HCT116 (cell line): Measurements from ENCODE around the gene CNTNAP2. TPM values are rescaled to one million over a fixed set of nuclear protein-coding genes. Genes with fewer than 3 reads are reported as not detected.

Source experiments
- ATAC-seq: fragments of 200-7000 bp; cut with Tn5 transposase; 2 replicates; pipeline ENCODE4 v1.9.1; 2020; ENCODE audit warnings: mild to moderate bottlenecking, moderate library complexity
- BruUV-seq: library from RNA; stranded (reverse); fragments of 400-500 nt; replicated peaks from 2 replicates; lab custom pipeline; 2021; lab: Mats Ljungman, UMichigan
- CTCF ChIA-PET: fragments of 300-600 bp; sonication (Branson Sonifier 250); formaldehyde crosslinking; loops from one replicate; lab custom pipeline; 2021; ENCODE audit warnings: antibody characterized with exemption; lab: Charles Lee
- POLR2A ChIA-PET: fragments of 300-600, 350-600 bp; sonication (Branson Sonifier 250); formaldehyde crosslinking; loops from one replicate; lab custom pipeline; 2021; ENCODE audit warnings: antibody characterized with exemption; lab: Charles Lee
- RAD21 ChIA-PET, 2 experiments: fragments of 300-600 bp; sonication (Branson Sonifier 250); formaldehyde crosslinking; loops; one replicate each; lab custom pipeline; 2023; ENCODE audit warnings: low total read pairs in 2 of 2; ENCODE audit not compliant: uncharacterized antibody in 2 of 2, unreplicated experiment in 2 of 2, low non-redundant PET in 1 of 2; lab: Charles Lee
- DNase-seq: peaks from one replicate; pipeline ENCODE4 v3.0.0-alpha.2; 2010; ENCODE audit warnings: low read depth, low spot score
- H2AFZ ChIP-seq: fragments of 200-600 bp; shearing (Covaris generic), sonication (generic); 2 replicates; pipeline ENCODE4 v1.6.1; 2017; ENCODE audit warnings: low read depth, mixed run types, mixed read lengths, antibody characterized with exemption, low read length; ENCODE audit not compliant: poor library complexity, severe bottlenecking
- H3K27ac ChIP-seq: 2 replicates; pipeline ENCODE4 v1.5.1; 2012; ENCODE audit warnings: low read depth, low read length
- H3K27me3 ChIP-seq: fragments of 200-600 bp; sonication (generic); 2 replicates; pipeline ENCODE4 v1.6.1; 2016; ENCODE audit warnings: mixed run types, low read length, mixed read lengths; ENCODE audit not compliant: insufficient read depth
- H3K36me3 ChIP-seq, 2 experiments: fragments of 200-500 bp in 1 of 2; fragments of 200-600 bp in 1 of 2; sonication (Bioruptor generic) in 1 of 2; sonication (generic) in 1 of 2; 2 replicates each; pipeline versions ENCODE4 v1.5.1 to v1.6.1; 2014 to 2016; ENCODE audit warnings: low read length in 2 of 2, inconsistent platforms in 1 of 2, mixed read lengths in 1 of 2, mixed run types in 1 of 2; ENCODE audit not compliant: insufficient read depth in 2 of 2, control insufficient read depth in 1 of 2
- H3K4me1 ChIP-seq, 2 experiments: fragments of 200-600 bp in 1 of 2; sonication (generic) in 1 of 2; 2 replicates each; pipeline versions ENCODE4 v1.5.1 to v1.6.1; 2012 to 2017; ENCODE audit warnings: low read length in 2 of 2, inconsistent platforms in 1 of 2, mild to moderate bottlenecking in 1 of 2, mixed read lengths in 1 of 2, mixed run types in 1 of 2, moderate library complexity in 1 of 2; ENCODE audit not compliant: insufficient read depth in 2 of 2, control insufficient read depth in 1 of 2
- H3K4me2 ChIP-seq: fragments of 200-600 bp; sonication (generic); 2 replicates; pipeline ENCODE4 v1.6.1; 2017; ENCODE audit warnings: mixed run types, low read length, mixed read lengths
- H3K4me3 ChIP-seq, 2 experiments: fragments of 200-600 bp in 1 of 2; sonication (generic) in 1 of 2; replicated peaks in 1 of 2; 2 replicates each; pipeline ENCODE4 v1.5.1; 2011 to 2016; ENCODE audit warnings: low read length in 2 of 2, control low read depth in 1 of 2, low read depth in 1 of 2, mild to moderate bottlenecking in 1 of 2, mixed read lengths in 1 of 2, mixed run types in 1 of 2
- H3K79me2 ChIP-seq: fragments of 200-600 bp; sonication (generic); 2 replicates; pipeline ENCODE4 v1.6.1; 2017; ENCODE audit warnings: mild to moderate bottlenecking, mixed run types, low read length, moderate library complexity, mixed read lengths; ENCODE audit not compliant: insufficient read depth
- H3K9ac ChIP-seq: fragments of 200-600 bp; sonication (generic); 2 replicates; pipeline ENCODE4 v1.6.1; 2016; ENCODE audit warnings: low read length, mixed read lengths
- H3K9me2 ChIP-seq: fragments of 200-600 bp; sonication (generic), shearing (Covaris generic); 2 replicates; pipeline ENCODE4 v1.6.1; 2017; ENCODE audit warnings: mixed run types, mild to moderate bottlenecking, moderate library complexity; ENCODE audit not compliant: insufficient read depth
- H3K9me3 ChIP-seq, 2 experiments: fragments of 200-500 bp in 1 of 2; fragments of 200-600 bp in 1 of 2; sonication (Bioruptor generic) in 1 of 2; sonication (generic) in 1 of 2; 2 replicates each; pipeline ENCODE4 v1.6.1; 2014 to 2017; ENCODE audit warnings: low read length in 2 of 2, mixed read lengths in 2 of 2, inconsistent platforms in 1 of 2, low read depth in 1 of 2, mild to moderate bottlenecking in 1 of 2, mixed run types in 1 of 2, moderate library complexity in 1 of 2; ENCODE audit not compliant: control insufficient read depth in 1 of 2, insufficient read depth in 1 of 2
- H4K20me1 ChIP-seq: fragments of 200-600 bp; sonication (generic), shearing (Covaris generic); 2 replicates; pipeline ENCODE4 v1.6.1; 2017; ENCODE audit warnings: mixed run types, mild to moderate bottlenecking, moderate library complexity; ENCODE audit not compliant: insufficient read depth
- CEBPB ChIP-seq: IDR thresholded peaks from 2 replicates; pipeline ENCODE4 v1.6.1; 2012; ENCODE audit warnings: low read depth
- EGR1 ChIP-seq: IDR thresholded peaks from 2 replicates; pipeline ENCODE4 v1.6.1; 2012; ENCODE audit warnings: low read depth
- ELF1 ChIP-seq: IDR thresholded peaks from 2 replicates; pipeline ENCODE4 v1.6.1; 2012; ENCODE audit warnings: low read depth, borderline replicate concordance
- EZH2phosphoT487 ChIP-seq: fragments of 200-600 bp; IDR thresholded peaks from 2 replicates; pipeline ENCODE4 v1.6.1; 2018; ENCODE audit warnings: antibody characterized with exemption, borderline replicate concordance
- FOSL1 ChIP-seq: IDR thresholded peaks from 2 replicates; pipeline ENCODE4 v1.6.1; 2012; ENCODE audit warnings: low read depth
- JUND ChIP-seq: IDR thresholded peaks from 2 replicates; pipeline ENCODE4 v1.6.1; 2012
- MAX ChIP-seq: IDR thresholded peaks from 2 replicates; pipeline ENCODE4 v1.6.1; 2012
- POLR2A ChIP-seq: IDR thresholded peaks from 2 replicates; pipeline ENCODE4 v1.7.0; 2011; ENCODE audit warnings: borderline replicate concordance; ENCODE audit not compliant: insufficient read depth, insufficient read length; ENCODE audit errors: extremely low read depth
- RAD21 ChIP-seq: IDR thresholded peaks from 2 replicates; pipeline ENCODE4 v1.6.1; 2012; ENCODE audit warnings: low read depth, mild to moderate bottlenecking
- SIN3A ChIP-seq: IDR thresholded peaks from 2 replicates; pipeline ENCODE4 v1.6.1; 2012; ENCODE audit warnings: low read depth
- SP1 ChIP-seq: IDR thresholded peaks from 2 replicates; pipeline ENCODE4 v1.6.1; 2012; ENCODE audit warnings: low read depth
- SRF ChIP-seq: IDR thresholded peaks from 2 replicates; pipeline ENCODE4 v1.6.1; 2012; ENCODE audit warnings: low read depth
- TCF7L2 ChIP-seq: IDR thresholded peaks from 2 replicates; pipeline ENCODE4 v1.7.0; 2011; ENCODE audit warnings: borderline replicate concordance, inconsistent platforms; ENCODE audit not compliant: insufficient read depth, insufficient read length; ENCODE audit errors: extremely low read depth
- YY1 ChIP-seq: IDR thresholded peaks from 2 replicates; pipeline ENCODE4 v1.6.1; 2011; ENCODE audit warnings: low read length, low read depth, moderate library complexity, mild to moderate bottlenecking; ENCODE audit not compliant: insufficient replicate concordance; ENCODE audit errors: extremely low read depth
- ZFX ChIP-seq: fragments of 450-650 bp; IDR thresholded peaks from 2 replicates; pipeline ENCODE4 v1.6.1; 2017
- ZNF274 ChIP-seq: fragments of 200-500 bp; sonication (Bioruptor generic); IDR thresholded peaks from 2 replicates; pipeline ENCODE4 v1.6.1; 2014; ENCODE audit warnings: mild to moderate bottlenecking, low read depth, low read length, inconsistent platforms
- intact Hi-C: fragments of 100-400 bp; cut with micrococcal nuclease; formaldehyde crosslinking; loops from 2 replicates; pipeline ENCODE4 v1.10.0; 2022
- total RNA-seq: library from RNA; stranded (reverse); gene quantifications from one replicate; pipeline ENCODE4 v1.2.1, GENCODE V29; 2021; ENCODE audit not compliant: unreplicated experiment
- TF ChIP-seq, protein P1 (sequence below): IDR thresholded peaks from 2 replicates; pipeline ENCODE4 v1.6.1; 2012; ENCODE audit warnings: low read depth
- TF ChIP-seq, protein P2 (sequence below): IDR thresholded peaks from 2 replicates; pipeline ENCODE4 v1.6.1; 2011; ENCODE audit warnings: mild to moderate bottlenecking, low read length, moderate library complexity; ENCODE audit not compliant: insufficient replicate concordance; ENCODE audit errors: extremely low read depth
- TF ChIP-seq, protein P3 (sequence below): IDR thresholded peaks from 2 replicates; pipeline ENCODE4 v1.6.1; 2012
- TF ChIP-seq, protein P4 (sequence below), 3 experiments: fragments of 200-600 bp in 1 of 3; sonication (generic) in 1 of 3; IDR thresholded peaks in 2 of 3; conservative IDR thresholded peaks in 1 of 3; 2 replicates each; pipeline ENCODE4 v1.5.1; 2012 to 2017; ENCODE audit warnings: low read depth in 2 of 3, low read length in 2 of 3, antibody characterized with exemption in 1 of 3, borderline replicate concordance in 1 of 3, control low read depth in 1 of 3, mild to moderate bottlenecking in 1 of 3, mixed read lengths in 1 of 3, mixed run types in 1 of 3, moderate library complexity in 1 of 3; ENCODE audit not compliant: insufficient read depth in 1 of 3

Gene CNTNAP2
- total RNA-seq, 1 experiment from 2014 or later, result 0.37 TPM

DNA sequence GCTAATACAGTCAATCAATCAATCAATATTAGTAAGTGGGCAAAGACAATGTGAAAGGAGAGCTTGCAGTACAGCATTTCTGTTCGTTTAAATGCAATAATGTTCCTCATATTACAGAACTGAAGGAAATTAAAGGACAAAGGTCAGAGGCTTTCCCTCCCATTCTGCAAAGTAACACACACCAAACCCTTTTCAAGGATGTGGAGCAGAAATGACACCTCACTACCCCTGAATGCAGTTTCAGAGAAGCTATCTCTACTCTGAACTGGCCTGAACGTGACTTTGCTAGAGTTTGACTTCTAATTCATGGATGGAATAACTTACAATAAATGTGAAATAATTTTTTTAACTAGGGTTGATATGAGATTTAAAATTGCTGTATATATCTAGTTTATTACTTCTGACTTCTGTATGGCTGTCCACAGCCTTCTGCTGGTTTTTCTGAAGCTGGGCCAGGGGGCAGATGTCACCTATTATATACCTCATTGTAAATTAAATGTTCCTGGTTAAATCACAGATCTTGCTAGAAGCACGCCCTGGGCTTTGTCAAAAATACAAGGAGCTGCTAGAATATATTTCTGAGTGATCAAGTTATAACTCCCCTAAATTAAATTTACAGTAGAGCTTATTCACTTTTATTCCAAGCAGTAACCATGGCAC, 2317.1 kb downstream of the CNTNAP2 start:
- POLR2A ChIA-PET, result no interaction called here
- CTCF ChIA-PET, result no interaction called here
- no peak overlapping the region for H3K4me2 ChIP-seq

More for the DNA sequence above, 2317.1 kb downstream of the CNTNAP2 start:
- BruUV-seq, result no TSS peak
- Histone ChIP-seq H3K27me3 (no peaks in the 10 kb centered on the region), H2AFZ (no peak overlapping the region), H3K79me2 (no peaks in the 10 kb centered on the region), H3K27ac (no peak overlapping the region), H3K36me3 (no peaks in the 10 kb centered on the region), H3K9ac (no peak overlapping the region), H4K20me1 (no peaks in the 10 kb centered on the region), H3K9me3 (no peaks in the 10 kb centered on the region), H3K4me3 (no peak overlapping the region), H3K4me1 (no peaks in the 10 kb centered on the region), H3K9me2 (no peaks in the 10 kb centered on the region)
- RAD21 ChIA-PET, result no interaction called here
- DNase-seq (no peak), ATAC-seq (no peak)
- intact Hi-C loops, result no loop called here
- TF ChIP-seq RAD21 (no peak), MAX (no peak), EZH2phosphoT487 (no peak), ELF1 (no peak), JUND (no peak), ZFX (no peak), CEBPB (no peak), EGR1 (no peak), YY1 (no peak), FOSL1 (no peak), ZNF274 (no peak), SRF (no peak), SIN3A (no peak), SP1 (no peak), TCF7L2 (no peak), POLR2A (no peak)
- TF ChIP-seq, protein P1, sequence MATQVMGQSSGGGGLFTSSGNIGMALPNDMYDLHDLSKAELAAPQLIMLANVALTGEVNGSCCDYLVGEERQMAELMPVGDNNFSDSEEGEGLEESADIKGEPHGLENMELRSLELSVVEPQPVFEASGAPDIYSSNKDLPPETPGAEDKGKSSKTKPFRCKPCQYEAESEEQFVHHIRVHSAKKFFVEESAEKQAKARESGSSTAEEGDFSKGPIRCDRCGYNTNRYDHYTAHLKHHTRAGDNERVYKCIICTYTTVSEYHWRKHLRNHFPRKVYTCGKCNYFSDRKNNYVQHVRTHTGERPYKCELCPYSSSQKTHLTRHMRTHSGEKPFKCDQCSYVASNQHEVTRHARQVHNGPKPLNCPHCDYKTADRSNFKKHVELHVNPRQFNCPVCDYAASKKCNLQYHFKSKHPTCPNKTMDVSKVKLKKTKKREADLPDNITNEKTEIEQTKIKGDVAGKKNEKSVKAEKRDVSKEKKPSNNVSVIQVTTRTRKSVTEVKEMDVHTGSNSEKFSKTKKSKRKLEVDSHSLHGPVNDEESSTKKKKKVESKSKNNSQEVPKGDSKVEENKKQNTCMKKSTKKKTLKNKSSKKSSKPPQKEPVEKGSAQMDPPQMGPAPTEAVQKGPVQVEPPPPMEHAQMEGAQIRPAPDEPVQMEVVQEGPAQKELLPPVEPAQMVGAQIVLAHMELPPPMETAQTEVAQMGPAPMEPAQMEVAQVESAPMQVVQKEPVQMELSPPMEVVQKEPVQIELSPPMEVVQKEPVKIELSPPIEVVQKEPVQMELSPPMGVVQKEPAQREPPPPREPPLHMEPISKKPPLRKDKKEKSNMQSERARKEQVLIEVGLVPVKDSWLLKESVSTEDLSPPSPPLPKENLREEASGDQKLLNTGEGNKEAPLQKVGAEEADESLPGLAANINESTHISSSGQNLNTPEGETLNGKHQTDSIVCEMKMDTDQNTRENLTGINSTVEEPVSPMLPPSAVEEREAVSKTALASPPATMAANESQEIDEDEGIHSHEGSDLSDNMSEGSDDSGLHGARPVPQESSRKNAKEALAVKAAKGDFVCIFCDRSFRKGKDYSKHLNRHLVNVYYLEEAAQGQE, result no peak
- TF ChIP-seq, protein P2, sequence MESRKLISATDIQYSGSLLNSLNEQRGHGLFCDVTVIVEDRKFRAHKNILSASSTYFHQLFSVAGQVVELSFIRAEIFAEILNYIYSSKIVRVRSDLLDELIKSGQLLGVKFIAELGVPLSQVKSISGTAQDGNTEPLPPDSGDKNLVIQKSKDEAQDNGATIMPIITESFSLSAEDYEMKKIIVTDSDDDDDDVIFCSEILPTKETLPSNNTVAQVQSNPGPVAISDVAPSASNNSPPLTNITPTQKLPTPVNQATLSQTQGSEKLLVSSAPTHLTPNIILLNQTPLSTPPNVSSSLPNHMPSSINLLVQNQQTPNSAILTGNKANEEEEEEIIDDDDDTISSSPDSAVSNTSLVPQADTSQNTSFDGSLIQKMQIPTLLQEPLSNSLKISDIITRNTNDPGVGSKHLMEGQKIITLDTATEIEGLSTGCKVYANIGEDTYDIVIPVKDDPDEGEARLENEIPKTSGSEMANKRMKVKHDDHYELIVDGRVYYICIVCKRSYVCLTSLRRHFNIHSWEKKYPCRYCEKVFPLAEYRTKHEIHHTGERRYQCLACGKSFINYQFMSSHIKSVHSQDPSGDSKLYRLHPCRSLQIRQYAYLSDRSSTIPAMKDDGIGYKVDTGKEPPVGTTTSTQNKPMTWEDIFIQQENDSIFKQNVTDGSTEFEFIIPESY, result no peak
- TF ChIP-seq, protein P3, sequence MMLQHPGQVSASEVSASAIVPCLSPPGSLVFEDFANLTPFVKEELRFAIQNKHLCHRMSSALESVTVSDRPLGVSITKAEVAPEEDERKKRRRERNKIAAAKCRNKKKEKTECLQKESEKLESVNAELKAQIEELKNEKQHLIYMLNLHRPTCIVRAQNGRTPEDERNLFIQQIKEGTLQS, result no peak
- TF ChIP-seq, protein P4, sequence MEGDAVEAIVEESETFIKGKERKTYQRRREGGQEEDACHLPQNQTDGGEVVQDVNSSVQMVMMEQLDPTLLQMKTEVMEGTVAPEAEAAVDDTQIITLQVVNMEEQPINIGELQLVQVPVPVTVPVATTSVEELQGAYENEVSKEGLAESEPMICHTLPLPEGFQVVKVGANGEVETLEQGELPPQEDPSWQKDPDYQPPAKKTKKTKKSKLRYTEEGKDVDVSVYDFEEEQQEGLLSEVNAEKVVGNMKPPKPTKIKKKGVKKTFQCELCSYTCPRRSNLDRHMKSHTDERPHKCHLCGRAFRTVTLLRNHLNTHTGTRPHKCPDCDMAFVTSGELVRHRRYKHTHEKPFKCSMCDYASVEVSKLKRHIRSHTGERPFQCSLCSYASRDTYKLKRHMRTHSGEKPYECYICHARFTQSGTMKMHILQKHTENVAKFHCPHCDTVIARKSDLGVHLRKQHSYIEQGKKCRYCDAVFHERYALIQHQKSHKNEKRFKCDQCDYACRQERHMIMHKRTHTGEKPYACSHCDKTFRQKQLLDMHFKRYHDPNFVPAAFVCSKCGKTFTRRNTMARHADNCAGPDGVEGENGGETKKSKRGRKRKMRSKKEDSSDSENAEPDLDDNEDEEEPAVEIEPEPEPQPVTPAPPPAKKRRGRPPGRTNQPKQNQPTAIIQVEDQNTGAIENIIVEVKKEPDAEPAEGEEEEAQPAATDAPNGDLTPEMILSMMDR (IDR thresholded peaks at IDR 0.05 in 2 of 3, conservative IDR thresholded peaks at IDR 0.05 in 1 of 3; ENCODE audit: borderline replicate concordance in 1 of 3, insufficient read depth in 1 of 3, low read depth in 2 of 3, low read length in 2 of 3), result no peak
